ENCODE data around the gene SH3GL1. TPM values are rescaled to one million over a fixed set of nuclear protein-coding genes. Genes with fewer than 3 reads are reported as not detected.

Gene SH3GL1
- total and polyA plus RNA-seq, 2 experiments from 2014 or later = 92.8 to 97.9 TPM

- Histone ChIP-seq H3K9me3 (ENCODE audit: low read depth) (no peaks in the 10 kb centered on the region), H3K4me3 (no peak overlapping the region), H3K27ac (no peak overlapping the region), H3K36me3 (peaks cover 12% of the 10 kb centered on the region), H3K27me3 (no peaks in the 10 kb centered on the region), H3K4me1 (ENCODE audit: low read depth) (no peaks in the 10 kb centered on the region)
- TF ChIP-seq CTCF (IDR thresholded peaks at IDR 0.05; ENCODE audit: low read depth, low read length) = no peak
- DNase-seq (ENCODE audit: low read depth in 1 of 2, low spot score in 1 of 2) = no peak
Observed at GRCh38 chr19:4357095-4357797, 43.1 kb downstream of the SH3GL1 start.

- no peak for DNase-seq (ENCODE audit: low read depth in 1 of 2, low spot score in 1 of 2)
- no peak overlapping the region for H3K4me3 ChIP-seq
- TF ChIP-seq CTCF (IDR thresholded peaks at IDR 0.05; ENCODE audit: low read depth, low read length) = no peak
Observed at GRCh38 chr19:4354897-4355296, 45.5 kb downstream of the SH3GL1 start.

GRCh38 chr19:4354282-4354681 lies 46.1 kb downstream of the SH3GL1 start:
- no peaks in the 10 kb centered on the region for H3K36me3 ChIP-seq
- no peaks in the 10 kb centered on the region for H3K27me3 ChIP-seq
- H3K9me3 ChIP-seq (ENCODE audit: low read depth) = no peaks in the 10 kb centered on the region
- no peaks in the 10 kb centered on the region for H3K4me1 ChIP-seq (ENCODE audit: low read depth)
- no peak for DNase-seq (ENCODE audit: low read depth in 1 of 2, low spot score in 1 of 2)
- H3K4me3 ChIP-seq = no peak overlapping the region
- no peak overlapping the region for H3K27ac ChIP-seq
- no peak for TF ChIP-seq CTCF (IDR thresholded peaks at IDR 0.05; ENCODE audit: low read depth, low read length)

More at GRCh38 chr19:4354897-4355296, 45.5 kb downstream of the SH3GL1 start:
- H3K27ac ChIP-seq = no peak overlapping the region
- H3K9me3 ChIP-seq (ENCODE audit: low read depth) = no peaks in the 10 kb centered on the region
- H3K27me3 ChIP-seq = no peaks in the 10 kb centered on the region
- H3K4me1 ChIP-seq (ENCODE audit: low read depth) = no peaks in the 10 kb centered on the region
- peaks cover 2% of the 10 kb centered on the region for H3K36me3 ChIP-seq

GRCh38 chr19:4352701-4353121 lies 47.6 kb downstream of the SH3GL1 start:
- peak; percentile 76 to 78 for DNase-seq (ENCODE audit: low read depth in 1 of 2, low spot score in 1 of 2)
- H3K27ac ChIP-seq = no peak overlapping the region
- H3K27me3 ChIP-seq = no peaks in the 10 kb centered on the region
- no peak overlapping the region for H3K4me3 ChIP-seq
- H3K4me1 ChIP-seq (ENCODE audit: low read depth) = no peaks in the 10 kb centered on the region
- no peaks in the 10 kb centered on the region for H3K36me3 ChIP-seq
- TF ChIP-seq CTCF (IDR thresholded peaks at IDR 0.05; ENCODE audit: low read depth, low read length) = peak; percentile 83
- no peaks in the 10 kb centered on the region for H3K9me3 ChIP-seq (ENCODE audit: low read depth)

GRCh38 chr19:4350726-4351125 lies 49.6 kb downstream of the SH3GL1 start:
- no peaks in the 10 kb centered on the region for H3K27me3 ChIP-seq
- H3K36me3 ChIP-seq = peaks cover 4% of the 10 kb centered on the region
- no peak overlapping the region for H3K27ac ChIP-seq
- no peak overlapping the region for H3K4me3 ChIP-seq
- no peak for DNase-seq (ENCODE audit: low read depth in 1 of 2, low spot score in 1 of 2)
- TF ChIP-seq CTCF (IDR thresholded peaks at IDR 0.05; ENCODE audit: low read depth, low read length) = no peak
- H3K9me3 ChIP-seq (ENCODE audit: low read depth) = no peaks in the 10 kb centered on the region
- no peaks in the 10 kb centered on the region for H3K4me1 ChIP-seq (ENCODE audit: low read depth)

Measured in cardiac muscle cell (in vitro differentiated cells and primary cell).